ENCODE data around the gene PTPRG.

DNA sequence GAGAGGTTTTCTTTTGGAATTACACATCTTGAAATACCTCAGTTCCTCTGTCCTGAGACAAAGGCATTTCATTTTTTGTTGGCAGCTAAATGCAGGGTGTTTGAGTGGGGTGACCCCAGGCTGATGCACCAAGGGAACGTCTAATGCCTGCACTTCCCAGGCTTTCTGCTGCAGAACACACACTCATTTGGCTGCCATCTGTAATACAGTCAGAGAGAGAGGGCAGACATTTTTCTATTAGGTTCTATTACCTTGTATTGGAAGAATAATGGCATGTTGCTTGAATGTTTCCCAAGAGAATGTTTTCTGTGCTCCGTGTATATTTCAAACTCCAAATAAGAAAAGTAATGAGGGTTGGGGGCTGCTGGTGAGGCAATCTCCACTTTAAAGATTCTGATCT lies 87.1 kb downstream of the PTPRG start:
- TF ChIP-seq, protein P1, sequence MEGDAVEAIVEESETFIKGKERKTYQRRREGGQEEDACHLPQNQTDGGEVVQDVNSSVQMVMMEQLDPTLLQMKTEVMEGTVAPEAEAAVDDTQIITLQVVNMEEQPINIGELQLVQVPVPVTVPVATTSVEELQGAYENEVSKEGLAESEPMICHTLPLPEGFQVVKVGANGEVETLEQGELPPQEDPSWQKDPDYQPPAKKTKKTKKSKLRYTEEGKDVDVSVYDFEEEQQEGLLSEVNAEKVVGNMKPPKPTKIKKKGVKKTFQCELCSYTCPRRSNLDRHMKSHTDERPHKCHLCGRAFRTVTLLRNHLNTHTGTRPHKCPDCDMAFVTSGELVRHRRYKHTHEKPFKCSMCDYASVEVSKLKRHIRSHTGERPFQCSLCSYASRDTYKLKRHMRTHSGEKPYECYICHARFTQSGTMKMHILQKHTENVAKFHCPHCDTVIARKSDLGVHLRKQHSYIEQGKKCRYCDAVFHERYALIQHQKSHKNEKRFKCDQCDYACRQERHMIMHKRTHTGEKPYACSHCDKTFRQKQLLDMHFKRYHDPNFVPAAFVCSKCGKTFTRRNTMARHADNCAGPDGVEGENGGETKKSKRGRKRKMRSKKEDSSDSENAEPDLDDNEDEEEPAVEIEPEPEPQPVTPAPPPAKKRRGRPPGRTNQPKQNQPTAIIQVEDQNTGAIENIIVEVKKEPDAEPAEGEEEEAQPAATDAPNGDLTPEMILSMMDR (conservative IDR thresholded peaks at IDR 0.05) = no peak
- no peak for TF ChIP-seq ZFX (IDR thresholded peaks at IDR 0.05)
